Astrocyte (in vitro differentiated cells and primary cell): ENCODE results near the gene STK11IP. TPM values are rescaled to one million over a fixed set of nuclear protein-coding genes. Genes with fewer than 3 reads are reported as not detected.

Source experiments
- DNase-seq: peaks from one replicate; pipeline ENCODE4 v3.0.0-alpha.2; 2010; ENCODE audit warnings: low read depth
- FAIRE-seq: peaks from 2 replicates; lab custom pipeline; 2011; peaks lifted over from hg19 to GRCh38; lab: Jason Lieb, UNC
- H2AFZ ChIP-seq: 2 replicates; pipeline ENCODE4 v1.6.0; 2012; ENCODE audit warnings: low read depth, low read length, inconsistent platforms
- H3K27ac ChIP-seq: 2 replicates; pipeline ENCODE4 v1.5.1; 2011; ENCODE audit warnings: low read depth, low read length, inconsistent platforms
- H3K27me3 ChIP-seq: 2 replicates; pipeline ENCODE4 v1.6.0; 2011; ENCODE audit warnings: low read length, inconsistent platforms; ENCODE audit not compliant: insufficient read depth
- H3K36me3 ChIP-seq: 2 replicates; pipeline ENCODE4 v1.5.1; 2011; ENCODE audit warnings: low read length, inconsistent platforms; ENCODE audit not compliant: insufficient read depth
- H3K4me1 ChIP-seq: 2 replicates; pipeline ENCODE4 v1.5.1; 2011; ENCODE audit warnings: low read length, inconsistent platforms; ENCODE audit not compliant: insufficient read depth
- H3K4me2 ChIP-seq: 2 replicates; pipeline ENCODE4 v1.6.0; 2012; ENCODE audit warnings: low read length, inconsistent platforms
- H3K4me3 ChIP-seq: 2 replicates; pipeline ENCODE4 v1.5.1; 2011; ENCODE audit warnings: low read depth, mild to moderate bottlenecking, low read length, inconsistent platforms; ENCODE audit not compliant: insufficient read depth
- H3K79me2 ChIP-seq: 2 replicates; pipeline ENCODE4 v1.6.0; 2012; ENCODE audit warnings: mild to moderate bottlenecking, low read length, inconsistent platforms; ENCODE audit not compliant: insufficient read depth
- H3K9ac ChIP-seq: 2 replicates; pipeline ENCODE4 v1.6.0; 2012; ENCODE audit warnings: mild to moderate bottlenecking, low read length, inconsistent platforms
- H3K9me3 ChIP-seq: 2 replicates; pipeline ENCODE4 v1.5.1; 2012; ENCODE audit warnings: low read depth, mild to moderate bottlenecking, low read length, inconsistent platforms; ENCODE audit not compliant: insufficient read depth
- H4K20me1 ChIP-seq: 2 replicates; pipeline ENCODE4 v1.6.0; 2012; ENCODE audit warnings: low read length, inconsistent platforms; ENCODE audit not compliant: insufficient read depth
- H3K27ac Mint-ChIP-seq: one replicate; pipeline ENCODE4 v1.8.0; 2021; ENCODE audit warnings: mild to moderate bottlenecking, mixed read lengths; ENCODE audit not compliant: unreplicated experiment
- H3K27me3 Mint-ChIP-seq: one replicate; pipeline ENCODE4 v1.8.0; 2021; ENCODE audit warnings: low read depth, mixed read lengths; ENCODE audit not compliant: unreplicated experiment
- H3K36me3 Mint-ChIP-seq: one replicate; pipeline ENCODE4 v1.8.0; 2021; ENCODE audit warnings: low read depth, mixed read lengths; ENCODE audit not compliant: unreplicated experiment
- H3K4me1 Mint-ChIP-seq: one replicate; pipeline ENCODE4 v1.8.0; 2021; ENCODE audit warnings: low read depth, mixed read lengths; ENCODE audit not compliant: unreplicated experiment
- H3K4me3 Mint-ChIP-seq: one replicate; pipeline ENCODE4 v1.8.0; 2021; ENCODE audit warnings: mild to moderate bottlenecking, moderate library complexity, mixed read lengths; ENCODE audit not compliant: unreplicated experiment
- H3K9me3 Mint-ChIP-seq: one replicate; pipeline ENCODE4 v1.8.0; 2021; ENCODE audit warnings: mild to moderate bottlenecking, mixed read lengths; ENCODE audit not compliant: unreplicated experiment
- CTCF ChIP-seq: IDR thresholded peaks from 2 replicates; pipeline ENCODE4 v1.5.1; 2011; ENCODE audit warnings: low read depth, mild to moderate bottlenecking, inconsistent platforms, low read length, moderate library complexity; ENCODE audit not compliant: insufficient read depth
- EZH2 ChIP-seq: IDR thresholded peaks from 2 replicates; pipeline ENCODE4 v1.6.1; 2012; ENCODE audit warnings: mild to moderate bottlenecking, low read length, inconsistent platforms; ENCODE audit not compliant: insufficient read depth
- total RNA-seq: library from RNA; stranded (reverse); gene quantifications from 2 replicates; pipeline ENCODE4 v1.2.1, GENCODE V29; 2021

Gene STK11IP
- total RNA-seq, 1 donor from 2014 or later, result 24.9 TPM

DNA sequence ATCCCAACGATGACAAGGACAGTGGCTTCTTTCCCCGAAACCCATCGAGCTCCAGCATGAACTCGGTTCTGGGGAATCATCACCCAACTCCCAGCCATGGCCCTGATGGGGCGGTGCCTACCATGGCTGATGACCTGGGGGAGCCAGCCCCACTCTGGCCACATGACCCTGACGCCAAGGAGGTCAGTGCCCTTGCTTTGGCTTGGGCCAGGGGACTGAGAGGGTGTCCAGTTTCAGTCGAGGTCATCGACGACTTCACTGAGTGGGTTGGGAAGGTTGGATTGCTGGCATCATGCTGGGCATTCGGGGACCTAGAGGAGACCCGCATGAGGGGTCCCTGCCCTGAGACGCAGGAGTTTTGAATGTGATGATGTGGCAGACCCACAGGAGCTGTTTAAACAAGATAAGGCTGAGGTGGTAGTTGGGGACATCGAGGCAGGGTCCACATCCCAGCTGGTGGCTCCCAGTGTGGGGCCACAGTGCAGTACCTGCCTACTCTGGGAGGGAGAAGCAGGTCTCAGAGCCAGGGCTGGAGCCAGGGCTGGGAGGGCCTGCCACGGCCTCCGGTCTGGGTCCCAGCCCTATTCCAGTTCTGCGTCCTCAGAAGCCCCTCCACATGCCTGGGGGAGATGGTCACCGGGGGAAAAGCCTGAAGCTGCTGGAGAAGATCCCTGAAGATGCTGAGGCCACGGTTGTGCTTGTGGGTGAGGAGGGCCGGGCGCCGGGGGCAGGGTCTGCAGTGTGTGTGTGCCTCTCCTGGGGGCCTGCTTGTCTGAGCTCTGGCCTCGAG is 35.8 kb downstream of the STK11IP start:
- Histone ChIP-seq H3K27me3 (no peaks in the 10 kb centered on the region), H3K36me3 (no peaks in the 10 kb centered on the region), H3K27ac (no peak overlapping the region), H2AFZ (no peak overlapping the region), H3K4me2 (no peak overlapping the region), H3K9ac (no peak overlapping the region), H3K79me2 (peaks cover 4% of the 10 kb centered on the region), H3K4me1 (no peaks in the 10 kb centered on the region), H3K4me3 (no peak overlapping the region), H4K20me1 (no peaks in the 10 kb centered on the region), H3K9me3 (no peaks in the 10 kb centered on the region)
- peaks cover 11% of the 10 kb centered on the region for H3K27me3 Mint-ChIP-seq
- H3K27ac Mint-ChIP-seq, result no peak overlapping the region
- no peak overlapping the region for H3K4me3 Mint-ChIP-seq
- no peaks in the 10 kb centered on the region for H3K9me3 Mint-ChIP-seq
- peaks cover 31% of the 10 kb centered on the region for H3K36me3 Mint-ChIP-seq
- FAIRE-seq (no peak), DNase-seq (no peak)
- peaks cover 2% of the 10 kb centered on the region for H3K4me1 Mint-ChIP-seq
- TF ChIP-seq EZH2, result no peak

- no peaks in the 10 kb centered on the region for H3K9me3 Mint-ChIP-seq
- no peak overlapping the region for H3K4me3 ChIP-seq
- no peaks in the 10 kb centered on the region for H3K79me2 ChIP-seq
- FAIRE-seq (no peak), DNase-seq (no peak)
- no peak overlapping the region for H3K9ac ChIP-seq
- no peaks in the 10 kb centered on the region for H3K9me3 ChIP-seq
- no peaks in the 10 kb centered on the region for H3K36me3 ChIP-seq
- H3K4me3 Mint-ChIP-seq, result no peak overlapping the region
- no peaks in the 10 kb centered on the region for H3K27me3 ChIP-seq
- no peak overlapping the region for H3K27ac ChIP-seq
- H3K27me3 Mint-ChIP-seq, result peaks cover 12% of the 10 kb centered on the region
- H3K4me1 ChIP-seq, result no peaks in the 10 kb centered on the region
- H3K36me3 Mint-ChIP-seq, result peaks cover 37% of the 10 kb centered on the region
- peaks cover 2% of the 10 kb centered on the region for H3K4me1 Mint-ChIP-seq
- H3K27ac Mint-ChIP-seq, result no peak overlapping the region
- TF ChIP-seq CTCF, result no peak
- no peak for TF ChIP-seq EZH2
- H4K20me1 ChIP-seq, result no peaks in the 10 kb centered on the region
- H3K4me2 ChIP-seq, result no peak overlapping the region
- no peak overlapping the region for H2AFZ ChIP-seq
These were observed 36.7 kb downstream of the STK11IP start for GRCh38 chr2:219634171-219634940.

DNA sequence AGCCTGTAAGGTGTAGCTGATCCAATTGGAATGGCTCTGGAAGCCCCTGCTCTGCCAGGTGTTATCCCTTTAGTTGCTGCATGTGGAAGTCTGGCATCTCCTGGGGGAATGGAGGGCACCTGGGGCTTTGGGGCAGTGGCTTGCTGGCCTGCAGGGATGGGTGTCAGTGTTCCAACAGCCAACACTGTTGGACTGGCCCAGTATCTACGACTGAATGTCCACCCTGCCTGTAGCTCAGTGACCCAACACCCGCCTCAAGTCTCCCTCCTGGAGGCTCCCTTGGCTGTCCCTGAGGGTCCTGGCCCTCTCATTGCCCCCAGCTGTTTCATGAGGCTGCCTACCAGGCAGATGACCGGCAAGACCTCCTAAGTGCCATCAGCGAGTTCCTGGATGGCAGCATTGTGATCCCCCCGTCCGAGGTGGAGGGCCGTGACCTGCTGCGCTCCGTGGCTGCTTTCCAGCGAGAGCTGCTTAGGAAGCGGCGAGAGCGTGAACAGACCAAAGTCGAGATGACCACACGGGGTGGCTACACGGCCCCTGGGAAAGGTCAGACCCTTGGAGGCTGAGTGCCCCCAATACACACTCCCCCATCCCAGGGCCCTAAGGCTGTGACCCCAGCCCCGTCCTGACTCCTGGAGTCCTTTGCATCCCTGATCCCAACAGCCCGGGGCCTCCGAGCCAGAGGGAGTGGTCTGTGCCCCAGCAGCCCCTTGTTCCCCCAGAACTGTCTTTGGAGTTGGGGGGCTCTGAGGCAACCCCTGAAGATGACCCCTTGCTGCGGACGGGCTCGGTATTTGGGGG is 37.5 kb downstream of the STK11IP start:
- no peaks in the 10 kb centered on the region for H3K4me1 ChIP-seq
- no peak overlapping the region for H2AFZ ChIP-seq
- H3K27ac ChIP-seq, result no peak overlapping the region
- H3K9me3 Mint-ChIP-seq, result no peaks in the 10 kb centered on the region
- no peaks in the 10 kb centered on the region for H3K27me3 ChIP-seq
- peaks cover 37% of the 10 kb centered on the region for H3K36me3 Mint-ChIP-seq
- H3K27me3 Mint-ChIP-seq, result peaks cover 12% of the 10 kb centered on the region
- no peaks in the 10 kb centered on the region for H3K79me2 ChIP-seq
- no peaks in the 10 kb centered on the region for H3K36me3 ChIP-seq
- no peak overlapping the region for H3K4me3 ChIP-seq
- H3K9ac ChIP-seq, result no peak overlapping the region
- H4K20me1 ChIP-seq, result no peaks in the 10 kb centered on the region
- FAIRE-seq (no peak), DNase-seq (no peak)
- H3K27ac Mint-ChIP-seq, result no peak overlapping the region
- no peak overlapping the region for H3K4me2 ChIP-seq
- no peak overlapping the region for H3K4me3 Mint-ChIP-seq
- H3K4me1 Mint-ChIP-seq, result peaks cover 2% of the 10 kb centered on the region
- no peaks in the 10 kb centered on the region for H3K9me3 ChIP-seq
- TF ChIP-seq CTCF, result no peak
- TF ChIP-seq EZH2, result no peak
